K562 (cell line): Measurements from ENCODE around the gene B4GALNT4. TPM values are rescaled to one million over a fixed set of nuclear protein-coding genes. Genes with fewer than 3 reads are reported as not detected.

Source experiments
- CC2D1A ChIP-seq: fragments of 450-650 bp; IDR thresholded peaks from 2 replicates; pipeline ENCODE4 v1.6.1; 2017; ENCODE audit warnings: mild to moderate bottlenecking
- CHD4 ChIP-seq: fragments of 200-600 bp; sonication (generic); IDR thresholded peaks from 3 replicates; pipeline ENCODE4 v1.6.1; 2012; ENCODE audit warnings: low read depth, mild to moderate bottlenecking, mixed read lengths, low read length, inconsistent platforms; ENCODE audit not compliant: insufficient read depth, insufficient replicate concordance, poor library complexity, severe bottlenecking
- GABPB1 ChIP-seq: sonication (generic); formaldehyde crosslinking; IDR thresholded peaks from 2 replicates; pipeline ENCODE4 v1.8.0; 2022; ENCODE audit warnings: mild to moderate bottlenecking, missing genetic modification reagents
- KDM1A ChIP-seq, 2 experiments: fragments of 450-650 bp; IDR thresholded peaks; 2 replicates each; pipeline ENCODE4 v1.6.1; 2016; ENCODE audit warnings: mild to moderate bottlenecking in 2 of 2
- NEUROD1 ChIP-seq: fragments of 150-350 bp; IDR thresholded peaks from 2 replicates; pipeline ENCODE4 v1.6.1; 2014; ENCODE audit warnings: borderline replicate concordance, low read length, low read depth; ENCODE audit not compliant: partially characterized antibody
- NR2C2 ChIP-seq, 2 experiments: fragments of 200-800 bp in 1 of 2; sonication (Bioruptor generic) in 1 of 2; sonication (generic) in 1 of 2; formaldehyde crosslinking in 1 of 2; IDR thresholded peaks; 2 replicates each; pipeline versions ENCODE4 v1.6.1 to v1.8.0; 2016 to 2022; ENCODE audit warnings: mild to moderate bottlenecking in 1 of 2, missing compliant biosample characterization in 1 of 2, missing genetic modification characterization in 1 of 2, missing genetic modification reagents in 1 of 2
- PHF8 ChIP-seq: fragments of 200-600 bp; sonication (generic); IDR thresholded peaks from 2 replicates; pipeline ENCODE4 v1.6.1; 2012; ENCODE audit warnings: mixed run types, mild to moderate bottlenecking, inconsistent platforms, low read length, moderate library complexity, borderline replicate concordance
- PML ChIP-seq: IDR thresholded peaks from 2 replicates; pipeline ENCODE4 v1.6.1; 2012; ENCODE audit warnings: low read length, inconsistent platforms
- RAD51 ChIP-seq: fragments of 450-650 bp; IDR thresholded peaks from 2 replicates; pipeline ENCODE4 v1.7.1; 2016; ENCODE audit warnings: low read depth, mild to moderate bottlenecking, borderline replicate concordance
- SIX5 ChIP-seq, 2 experiments: IDR thresholded peaks; 2 replicates each; pipeline ENCODE4 v1.6.1; 2011; ENCODE audit warnings: low read length in 2 of 2, borderline replicate concordance in 1 of 2, low read depth in 1 of 2, mild to moderate bottlenecking in 1 of 2, moderate library complexity in 1 of 2; ENCODE audit not compliant: insufficient read depth in 1 of 2
- SMAD3 ChIP-seq: fragments of 450-650 bp; formaldehyde crosslinking; conservative IDR thresholded peaks from 2 replicates; pipeline ENCODE4 v1.4.0; 2020; ENCODE audit warnings: mild to moderate bottlenecking
- SUPT5H ChIP-seq: fragments of 450-650 bp; IDR thresholded peaks from 2 replicates; pipeline ENCODE4 v1.6.1; 2016
- TARDBP ChIP-seq: fragments of 450-650 bp; IDR thresholded peaks from 2 replicates; pipeline ENCODE4 v1.6.1; 2016
- ZNF583 ChIP-seq: fragments of 250-450 bp; sonication (Bioruptor Pico); IDR thresholded peaks from 2 replicates; pipeline ENCODE4 v1.4.0; 2020
- ZNF589 ChIP-seq: fragments of 200-800 bp; sonication (Bioruptor generic); IDR thresholded peaks from 2 replicates; pipeline ENCODE4 v1.6.1; 2016; ENCODE audit warnings: low read depth, missing genetic modification characterization, missing compliant biosample characterization
- ZNF76 ChIP-seq: fragments of 250-450 bp; sonication (Bioruptor Pico); IDR thresholded peaks from 2 replicates; pipeline ENCODE4 v1.4.0; 2020; ENCODE audit warnings: mild to moderate bottlenecking, moderate library complexity, borderline replicate concordance
- polyA plus RNA-seq, 8 experiments: library from polyadenylated mRNA; depleted of rRNA in 4 of 8; stranded (reverse) in 5 of 8; unstranded in 3 of 8; fragments of >200 nt; fragmentation: Nextera tagmentation in 2 of 8; fragmentation: Illumina TruSeq in 1 of 8; extraction: Ambion mirVana in 2 of 8; extraction: Trizol in 1 of 8; gene quantifications; 2 replicates each; pipeline versions ENCODE4 v1.2.1 to v1.2.3, GENCODE V29; 2011 to 2014; ENCODE audit warnings: inconsistent platforms in 1 of 8, missing spikeins in 1 of 8
- total RNA-seq, 7 experiments: library from RNA; depleted of rRNA in 6 of 7; stranded (reverse); fragments of >200 nt in 6 of 7; fragmentation: Illumina TruSeq in 2 of 7; extraction: Trizol in 2 of 7; gene quantifications; 2 replicates each; pipeline versions ENCODE4 v1.2.1 to v1.2.3, GENCODE V29; 2011 to 2021; ENCODE audit warnings: low replicate concordance in 1 of 7
- TF ChIP-seq, protein P1 (sequence below): fragments of 250-450 bp; sonication (Bioruptor Pico); IDR thresholded peaks from 2 replicates; pipeline ENCODE4 v1.5.0; 2021; ENCODE audit warnings: mild to moderate bottlenecking, moderate library complexity
- TF ChIP-seq, protein P2 (sequence below): IDR thresholded peaks from 2 replicates; pipeline ENCODE4 v1.6.1; 2014; ENCODE audit warnings: antibody characterized with exemption
- TF ChIP-seq, protein P3 (sequence below): sonication (generic); formaldehyde crosslinking; IDR thresholded peaks from 2 replicates; pipeline ENCODE4 v1.8.1; 2023; ENCODE audit warnings: mild to moderate bottlenecking, missing genetic modification reagents
- TF ChIP-seq, protein P4 (sequence below): sonication (generic); formaldehyde crosslinking; IDR thresholded peaks from 2 replicates; pipeline ENCODE4 v1.9.0; 2022; ENCODE audit warnings: mild to moderate bottlenecking, missing genetic modification reagents

The B4GALNT4 gene
- total and polyA plus RNA-seq, 9 of the 15 experiments (the other 6 are each of a cell fraction or from before 2014, with no cell fraction given), result 0.20 to 37.1 (median 10.8) TPM; not detected in 1

DNA sequence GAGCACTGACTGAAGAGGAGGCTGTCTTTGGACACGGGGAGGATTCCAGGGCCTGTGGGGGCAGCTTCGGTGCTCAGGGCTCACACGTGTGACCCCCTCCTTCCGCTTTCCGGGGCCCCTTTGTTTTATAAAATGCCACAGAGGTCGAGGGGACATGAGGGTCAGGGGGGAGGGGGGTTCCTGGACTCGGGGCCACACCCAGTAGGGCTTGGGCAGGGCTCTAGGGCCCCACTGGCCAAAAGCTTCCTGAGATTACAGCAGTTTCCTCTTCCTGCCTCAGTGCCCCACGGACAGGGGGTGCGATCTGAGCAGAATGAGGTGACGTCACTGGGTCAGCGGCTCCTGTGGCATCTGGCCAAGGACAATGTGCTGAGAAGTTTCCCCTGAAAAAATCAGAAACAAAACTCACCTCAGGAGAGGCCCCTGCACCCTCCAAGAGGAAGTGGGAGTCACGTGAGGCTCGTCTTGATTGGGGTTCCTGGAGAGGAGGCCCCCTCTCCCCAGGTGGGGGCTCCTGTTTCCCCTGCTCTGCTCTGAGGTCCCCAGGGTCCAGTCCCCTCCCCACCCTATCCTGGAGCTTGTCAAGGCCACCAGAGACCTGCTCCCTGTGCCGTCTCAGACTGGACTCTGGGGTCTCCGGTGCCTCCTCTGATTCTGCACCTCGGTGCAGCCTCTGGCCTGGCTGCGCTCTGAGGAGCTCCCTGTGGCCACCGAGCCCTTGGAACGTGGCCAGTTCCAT lies 42.3 kb upstream of the B4GALNT4 start (continued):
- TF ChIP-seq, protein P1, sequence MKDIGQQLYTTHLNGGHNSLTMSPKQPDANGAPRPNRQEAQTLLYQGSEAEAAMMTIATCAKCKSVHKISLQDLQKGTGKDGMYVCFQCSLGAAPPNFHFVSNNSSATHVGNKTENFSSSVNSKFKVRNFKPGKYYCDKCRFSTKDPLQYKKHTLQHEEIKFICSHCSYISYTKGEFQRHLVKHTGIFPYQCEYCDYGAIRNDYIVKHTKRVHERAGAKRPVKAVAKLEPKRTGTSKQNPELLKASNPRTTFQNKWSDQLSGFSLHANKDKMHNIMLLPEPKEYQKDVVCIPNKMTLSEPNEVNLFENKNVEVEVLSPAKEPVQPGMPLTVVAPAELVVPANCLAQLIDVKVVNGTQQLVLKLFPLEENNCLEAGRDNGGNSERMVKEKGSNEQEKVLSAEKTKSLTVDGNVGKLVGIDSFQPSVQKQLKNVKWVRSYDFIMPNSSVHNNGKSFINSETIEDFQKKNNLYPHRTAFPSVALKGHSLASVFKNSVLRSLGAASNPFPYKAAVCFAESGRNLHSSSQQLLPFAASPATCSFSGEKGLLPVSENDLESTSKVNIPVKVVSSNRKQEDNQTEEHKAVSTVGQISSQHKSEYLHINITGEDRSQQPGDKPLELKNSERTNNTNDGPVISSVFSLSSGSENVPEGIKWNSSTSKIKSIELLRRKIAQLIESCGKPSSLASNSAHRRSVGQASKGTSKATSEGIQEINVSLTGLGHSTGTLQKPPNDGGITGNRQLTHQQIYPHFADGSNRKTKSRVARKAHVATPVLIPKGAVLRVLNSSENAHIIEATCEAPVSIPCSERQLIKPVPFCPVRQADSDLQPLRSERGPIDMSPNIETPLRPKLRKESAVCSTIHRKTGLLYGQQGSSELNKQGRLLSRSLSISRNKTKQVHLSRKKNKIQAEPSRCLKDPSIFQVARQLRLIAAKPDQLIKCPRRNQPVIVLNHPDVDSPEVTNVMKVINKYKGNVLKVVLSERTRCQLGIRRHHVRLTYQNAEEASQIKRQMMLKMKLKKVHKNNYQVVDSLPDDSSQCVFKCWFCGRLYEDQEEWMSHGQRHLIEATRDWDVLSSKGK (CRISPR knock-in tag), result no peak
- TF ChIP-seq SMAD3 (CRISPR knock-in tag) (0 out of 2 replicates have a peak, but pooled peaks have one; percentile 11), PHF8 (peak; percentile 29; the same call in 1 of the 2 replicates), ZNF76 (0 out of 2 replicates have a peak, but pooled peaks have one; percentile 17), ZNF589 (CRISPR knock-in tag) (peak; percentile 67), PML (no peak), CHD4 (peak; percentile 23), ZNF583 (CRISPR knock-in tag) (peak; percentile 80), NEUROD1 (no peak), SUPT5H (peak; percentile 38), NR2C2 (CRISPR knock-in tag; IDR thresholded peaks at IDR 0.05) (no peak), NR2C2 (tag; IDR thresholded peaks at IDR 0.05) (peak; percentile 74), RAD51 (peak; percentile 90), GABPB1 (CRISPR knock-in tag) (peak; percentile 18; the same call in 1 of the 2 replicates), KDM1A (IDR thresholded peaks at IDR 0.05) (peak in 1 of 2 experiments; percentile 62; a peak in 2 of 4 replicates), CC2D1A (0 out of 2 replicates have a peak, but pooled peaks have one; percentile 24), SIX5 (IDR thresholded peaks at IDR 0.05; ENCODE audit: borderline replicate concordance in 1 of 2, insufficient read depth in 1 of 2, low read depth in 1 of 2, low read length in 2 of 2) (no peak), TARDBP (peak; percentile 65; the same call in 1 of the 2 replicates)
- TF ChIP-seq, protein P2, sequence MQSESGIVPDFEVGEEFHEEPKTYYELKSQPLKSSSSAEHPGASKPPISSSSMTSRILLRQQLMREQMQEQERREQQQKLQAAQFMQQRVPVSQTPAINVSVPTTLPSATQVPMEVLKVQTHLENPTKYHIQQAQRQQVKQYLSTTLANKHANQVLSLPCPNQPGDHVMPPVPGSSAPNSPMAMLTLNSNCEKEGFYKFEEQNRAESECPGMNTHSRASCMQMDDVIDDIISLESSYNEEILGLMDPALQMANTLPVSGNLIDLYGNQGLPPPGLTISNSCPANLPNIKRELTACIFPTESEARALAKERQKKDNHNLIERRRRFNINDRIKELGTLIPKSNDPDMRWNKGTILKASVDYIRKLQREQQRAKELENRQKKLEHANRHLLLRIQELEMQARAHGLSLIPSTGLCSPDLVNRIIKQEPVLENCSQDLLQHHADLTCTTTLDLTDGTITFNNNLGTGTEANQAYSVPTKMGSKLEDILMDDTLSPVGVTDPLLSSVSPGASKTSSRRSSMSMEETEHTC, result peak; percentile 67; the same call in 1 of the 2 replicates
- TF ChIP-seq, protein P3, sequence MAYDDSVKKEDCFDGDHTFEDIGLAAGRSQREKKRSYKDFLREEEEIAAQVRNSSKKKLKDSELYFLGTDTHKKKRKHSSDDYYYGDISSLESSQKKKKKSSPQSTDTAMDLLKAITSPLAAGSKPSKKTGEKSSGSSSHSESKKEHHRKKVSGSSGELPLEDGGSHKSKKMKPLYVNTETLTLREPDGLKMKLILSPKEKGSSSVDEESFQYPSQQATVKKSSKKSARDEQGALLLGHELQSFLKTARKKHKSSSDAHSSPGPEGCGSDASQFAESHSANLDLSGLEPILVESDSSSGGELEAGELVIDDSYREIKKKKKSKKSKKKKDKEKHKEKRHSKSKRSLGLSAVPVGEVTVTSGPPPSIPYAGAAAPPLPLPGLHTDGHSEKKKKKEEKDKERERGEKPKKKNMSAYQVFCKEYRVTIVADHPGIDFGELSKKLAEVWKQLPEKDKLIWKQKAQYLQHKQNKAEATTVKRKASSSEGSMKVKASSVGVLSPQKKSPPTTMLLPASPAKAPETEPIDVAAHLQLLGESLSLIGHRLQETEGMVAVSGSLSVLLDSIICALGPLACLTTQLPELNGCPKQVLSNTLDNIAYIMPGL, result no peak
- TF ChIP-seq, protein P4, sequence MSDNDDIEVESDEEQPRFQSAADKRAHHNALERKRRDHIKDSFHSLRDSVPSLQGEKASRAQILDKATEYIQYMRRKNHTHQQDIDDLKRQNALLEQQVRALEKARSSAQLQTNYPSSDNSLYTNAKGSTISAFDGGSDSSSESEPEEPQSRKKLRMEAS (CRISPR knock-in tag), result peak; percentile 34; the same call in 1 of the 2 replicates
